OCI-LY7 (cell line): ENCODE measurements around the gene MLYCD. TPM values are rescaled to one million over a fixed set of nuclear protein-coding genes. Genes with fewer than 3 reads are reported as not detected.

Experiments used
- BruUV-seq: library from RNA; stranded (reverse); fragments of 400-500 nt; replicated peaks from 2 replicates; lab custom pipeline; 2021; lab: Mats Ljungman, UMichigan
- CTCF ChIA-PET: fragments of 300-600 bp; sonication (Branson Sonifier 250); formaldehyde crosslinking; loops from one replicate; lab custom pipeline; 2022; ENCODE audit warnings: antibody characterized with exemption; ENCODE audit not compliant: unreplicated experiment; lab: Charles Lee
- POLR2A ChIA-PET: fragments of 300-600 bp; sonication (Branson Sonifier 250); formaldehyde crosslinking; loops from one replicate; lab custom pipeline; 2022; ENCODE audit warnings: antibody characterized with exemption; lab: Charles Lee
- DNase-seq: peaks from one replicate; pipeline ENCODE4 v3.0.0-alpha.2; 2015; ENCODE audit warnings: low spot score
- H2AFZ ChIP-seq: fragments of 200-600 bp; sonication (generic), shearing (Covaris generic); 2 replicates; pipeline ENCODE4 v1.6.1; 2014; ENCODE audit warnings: mild to moderate bottlenecking, antibody characterized with exemption, low read length, moderate library complexity
- H3K27ac ChIP-seq: fragments of 200-600 bp; sonication (generic); 2 replicates; pipeline ENCODE4 v1.5.1; 2014; ENCODE audit warnings: mixed run types, low read depth, mild to moderate bottlenecking, moderate library complexity, low read length, inconsistent platforms; ENCODE audit not compliant: poor library complexity, severe bottlenecking
- H3K36me3 ChIP-seq: fragments of 200-600 bp; sonication (generic); 2 replicates; pipeline ENCODE4 v1.6.1; 2014; ENCODE audit warnings: mild to moderate bottlenecking, antibody characterized with exemption, low read length, moderate library complexity, mixed read lengths; ENCODE audit not compliant: insufficient read depth
- H3K4me1 ChIP-seq: fragments of 200-600 bp; sonication (generic); 2 replicates; pipeline ENCODE4 v1.5.1; 2014; ENCODE audit warnings: mild to moderate bottlenecking, low read length; ENCODE audit not compliant: insufficient read depth, poor library complexity, severe bottlenecking
- H3K4me2 ChIP-seq: fragments of 200-600 bp; sonication (generic); 2 replicates; pipeline ENCODE4 v1.6.1; 2014; ENCODE audit warnings: mild to moderate bottlenecking, low read length
- H3K4me3 ChIP-seq: fragments of 200-600 bp; sonication (generic); 2 replicates; pipeline ENCODE4 v1.5.1; 2014; ENCODE audit warnings: mild to moderate bottlenecking, low read depth, low read length; ENCODE audit not compliant: poor library complexity, severe bottlenecking
- H3K79me2 ChIP-seq: fragments of 200-600 bp; sonication (generic); 2 replicates; pipeline ENCODE4 v1.6.1; 2016; ENCODE audit warnings: low read depth, mild to moderate bottlenecking, low read length, moderate library complexity, mixed read lengths; ENCODE audit not compliant: insufficient read depth
- H3K9me2 ChIP-seq: fragments of 200-600 bp; sonication (generic); 2 replicates; pipeline ENCODE4 v1.6.1; 2016; ENCODE audit warnings: mild to moderate bottlenecking, low read length, mixed read lengths; ENCODE audit not compliant: insufficient read depth
- H3K9me3 ChIP-seq: fragments of 200-600 bp; sonication (generic); 2 replicates; pipeline ENCODE4 v1.6.1; 2014; ENCODE audit warnings: mild to moderate bottlenecking, mixed run types, low read length, mixed read lengths
- H4K20me1 ChIP-seq: fragments of 200-600 bp; sonication (generic); 2 replicates; pipeline ENCODE4 v1.6.1; 2014; ENCODE audit warnings: mild to moderate bottlenecking, antibody characterized with exemption, low read length, moderate library complexity, mixed read lengths; ENCODE audit not compliant: insufficient read depth
- EZH2phosphoT487 ChIP-seq: fragments of 200-600 bp; sonication (generic); IDR thresholded peaks from 2 replicates; pipeline ENCODE4 v1.6.1; 2018; ENCODE audit warnings: low read depth, borderline replicate concordance, mild to moderate bottlenecking, mixed run types, antibody characterized with exemption, low read length, moderate library complexity, mixed read lengths
- intact Hi-C: fragments of 100-400 bp; cut with micrococcal nuclease; formaldehyde crosslinking; loops from one replicate; pipeline ENCODE4 v1.10.0; 2022; ENCODE audit not compliant: unreplicated experiment
- total RNA-seq, 2 experiments: library from RNA; depleted of rRNA in 1 of 2; stranded (reverse); fragments of >200 nt in 1 of 2; shearing (Covaris generic) in 1 of 2; gene quantifications; 2 replicates each; pipeline ENCODE4 v1.2.3, GENCODE V29; 2014 to 2022
- TF ChIP-seq, protein P1 (sequence below): fragments of 200-600 bp; sonication (generic); conservative IDR thresholded peaks from 2 replicates; pipeline ENCODE4 v1.5.1; 2014; ENCODE audit warnings: mild to moderate bottlenecking, antibody characterized with exemption, low read length, moderate library complexity, mixed read lengths

Gene MLYCD
- total RNA-seq, 2 experiments from 2014 or later: 3.5 to 10.9 TPM

DNA sequence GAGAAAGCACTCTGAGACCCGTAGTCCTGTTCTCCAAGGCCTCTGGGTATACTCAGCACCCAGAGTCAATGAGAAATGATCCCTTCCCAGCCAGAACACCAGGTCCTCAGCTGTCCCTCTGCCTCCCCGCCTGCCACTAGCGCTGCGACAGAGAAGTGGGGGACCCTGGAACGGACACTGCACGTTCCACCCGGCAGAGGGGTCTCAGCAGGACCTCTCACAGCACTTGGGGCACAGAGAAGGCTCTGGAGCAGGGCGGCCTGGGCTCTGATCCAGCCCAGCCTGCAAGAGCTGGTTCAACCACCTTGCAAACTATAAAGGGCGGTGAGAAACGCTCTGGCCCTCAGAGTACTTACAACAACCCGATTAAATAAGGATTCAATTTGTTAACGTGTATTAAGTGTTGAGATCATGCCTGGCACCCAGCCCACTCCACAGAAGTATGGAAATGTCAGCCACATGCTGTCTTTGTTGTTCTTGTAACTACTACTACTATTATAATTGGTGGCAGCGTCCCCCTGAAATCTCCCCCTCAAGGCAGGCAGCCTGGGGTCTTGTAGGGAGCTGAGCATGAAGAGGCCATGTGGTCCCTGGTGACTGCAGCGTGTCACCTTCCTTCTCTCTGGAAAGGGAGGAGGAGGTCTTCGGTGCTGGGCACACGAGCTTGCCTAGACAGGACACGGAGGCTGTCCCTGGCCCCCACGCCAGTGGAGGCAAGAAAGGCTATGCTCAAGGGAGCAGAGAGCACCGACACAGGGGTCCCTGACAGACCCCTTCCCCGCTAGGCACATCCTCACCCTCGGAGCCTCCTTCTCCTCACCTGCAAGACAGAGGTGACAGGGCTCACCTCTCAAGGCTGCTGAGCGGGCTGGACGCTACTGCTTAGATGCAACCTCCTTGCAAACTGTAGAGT, 56.6 kb downstream of the MLYCD start:
- CTCF ChIA-PET: no interaction called here
- no TSS peak for BruUV-seq
- DNase-seq: no peak

DNA sequence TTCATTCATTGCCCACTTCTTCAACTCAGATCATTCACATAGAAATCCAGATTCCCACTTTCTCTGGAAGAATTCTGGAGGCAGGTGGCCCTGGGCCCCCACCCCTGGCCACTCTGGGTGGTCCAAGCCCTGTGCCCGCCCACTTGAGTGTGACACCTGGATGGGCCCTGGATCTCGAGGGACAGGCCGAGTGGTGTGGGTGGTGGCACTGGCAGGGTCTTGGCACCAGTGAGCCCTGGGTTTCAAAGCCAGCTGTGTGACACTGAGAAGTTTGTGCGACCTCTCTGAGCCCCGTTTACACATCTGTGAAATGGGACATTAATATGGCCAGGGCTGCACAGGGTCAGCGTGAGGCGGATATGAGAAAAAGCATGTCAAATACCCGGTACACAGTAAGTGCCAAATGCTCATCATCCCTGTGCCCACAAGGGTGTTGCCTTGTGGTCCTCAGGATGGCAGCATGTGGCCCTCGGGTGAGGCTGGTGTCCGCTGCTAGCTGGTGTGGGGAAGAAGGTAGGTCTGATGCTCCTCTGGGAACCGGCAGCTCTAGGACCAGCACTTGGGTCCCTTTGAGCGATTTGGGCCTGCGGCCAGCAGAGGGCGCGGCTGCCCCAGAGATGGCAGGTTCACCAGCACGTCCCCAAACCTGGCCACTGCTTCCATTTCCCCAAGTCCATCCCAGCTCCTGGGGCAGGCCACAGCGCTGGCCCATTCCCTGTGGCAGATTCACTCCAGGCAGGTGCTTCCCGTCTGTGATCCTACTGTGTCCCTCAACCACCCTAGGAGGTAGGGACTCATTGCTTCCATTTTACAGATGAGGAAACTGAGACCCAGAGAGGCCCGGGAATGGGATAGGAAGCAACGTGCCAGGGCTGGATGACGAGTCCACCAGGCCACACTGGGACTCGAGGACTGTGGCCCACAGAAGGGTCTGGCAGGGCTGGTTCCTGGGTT, 57.7 kb downstream of the MLYCD start:
- Histone ChIP-seq H3K4me3 (no peak overlapping the region), H3K79me2 (no peaks in the 10 kb centered on the region), H3K9me3 (no peaks in the 10 kb centered on the region), H3K9me2 (no peaks in the 10 kb centered on the region), H3K4me1 (peaks cover 8% of the 10 kb centered on the region), H3K27ac (no peak overlapping the region), H2AFZ (no peak overlapping the region), H3K4me2 (no peak overlapping the region), H3K36me3 (no peaks in the 10 kb centered on the region), H4K20me1 (no peaks in the 10 kb centered on the region)
- ChIA-PET POLR2A (no interaction called here), CTCF (no interaction called here)
- BruUV-seq: no TSS peak
- intact Hi-C loops: loop anchor here (1.0 to 10.0 kb wide), 4 partner anchors 88 to 218 kb away; no protein-coding TSS in a partner anchor
- TF ChIP-seq, protein P1, sequence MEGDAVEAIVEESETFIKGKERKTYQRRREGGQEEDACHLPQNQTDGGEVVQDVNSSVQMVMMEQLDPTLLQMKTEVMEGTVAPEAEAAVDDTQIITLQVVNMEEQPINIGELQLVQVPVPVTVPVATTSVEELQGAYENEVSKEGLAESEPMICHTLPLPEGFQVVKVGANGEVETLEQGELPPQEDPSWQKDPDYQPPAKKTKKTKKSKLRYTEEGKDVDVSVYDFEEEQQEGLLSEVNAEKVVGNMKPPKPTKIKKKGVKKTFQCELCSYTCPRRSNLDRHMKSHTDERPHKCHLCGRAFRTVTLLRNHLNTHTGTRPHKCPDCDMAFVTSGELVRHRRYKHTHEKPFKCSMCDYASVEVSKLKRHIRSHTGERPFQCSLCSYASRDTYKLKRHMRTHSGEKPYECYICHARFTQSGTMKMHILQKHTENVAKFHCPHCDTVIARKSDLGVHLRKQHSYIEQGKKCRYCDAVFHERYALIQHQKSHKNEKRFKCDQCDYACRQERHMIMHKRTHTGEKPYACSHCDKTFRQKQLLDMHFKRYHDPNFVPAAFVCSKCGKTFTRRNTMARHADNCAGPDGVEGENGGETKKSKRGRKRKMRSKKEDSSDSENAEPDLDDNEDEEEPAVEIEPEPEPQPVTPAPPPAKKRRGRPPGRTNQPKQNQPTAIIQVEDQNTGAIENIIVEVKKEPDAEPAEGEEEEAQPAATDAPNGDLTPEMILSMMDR: peak; percentile 90
- no peak for TF ChIP-seq EZH2phosphoT487
- DNase-seq: peak; percentile 74

More for the DNA sequence above, 56.6 kb downstream of the MLYCD start:
- Histone ChIP-seq H3K9me3 (no peaks in the 10 kb centered on the region), H3K36me3 (no peaks in the 10 kb centered on the region), H3K9me2 (no peaks in the 10 kb centered on the region), H3K79me2 (no peaks in the 10 kb centered on the region), H2AFZ (no peak overlapping the region), H4K20me1 (no peaks in the 10 kb centered on the region), H3K27ac (no peak overlapping the region), H3K4me3 (no peak overlapping the region), H3K4me2 (no peak overlapping the region), H3K4me1 (peaks cover 8% of the 10 kb centered on the region)
- intact Hi-C loops: loop anchor here (1.0 to 10.0 kb wide), 4 partner anchors 89 to 219 kb away; no protein-coding TSS in a partner anchor
- POLR2A ChIA-PET: no interaction called here
- TF ChIP-seq, protein P1: no peak
- no peak for TF ChIP-seq EZH2phosphoT487
